ENCODE measurements around the gene RING1.

The RING1 gene

GRCh38 chr6:33193619-33194018 is 14.7 kb upstream of the RING1 start:
- DNase-seq: no peak

DNA sequence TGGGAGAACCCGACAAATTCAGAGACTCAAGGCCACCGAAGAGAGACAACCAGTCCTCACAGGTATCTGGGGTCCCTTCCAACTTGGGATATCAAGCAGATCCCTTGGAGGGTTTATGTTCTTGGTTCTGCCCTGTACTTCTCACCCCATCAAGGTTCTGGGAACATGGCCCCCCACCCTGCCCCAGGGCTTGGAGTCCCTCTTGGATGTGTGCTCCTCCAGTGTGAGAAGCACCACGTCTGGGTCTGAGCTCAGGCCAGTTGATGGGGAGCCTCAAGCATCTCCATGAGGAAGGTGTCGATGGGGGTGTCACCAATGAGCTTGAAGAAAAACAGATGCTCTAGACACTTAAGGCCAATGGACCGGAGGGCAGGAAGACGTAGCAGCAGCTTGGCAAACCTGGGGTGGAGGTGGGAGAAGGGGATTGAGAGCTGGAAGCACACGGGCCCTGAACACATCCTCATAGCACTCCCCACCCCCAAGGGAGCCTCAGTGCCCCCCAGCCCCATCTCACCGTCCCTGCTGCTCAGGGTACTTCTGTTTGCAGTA is 13.8 kb upstream of the RING1 start:
- no peak for DNase-seq

GRCh38 chr6:33195304-33196165 is 12.8 kb upstream of the RING1 start:
- no peak for DNase-seq

GRCh38 chr6:33197431-33198048 is 10.8 kb upstream of the RING1 start:
- DNase-seq: peak; percentile 28

DNA sequence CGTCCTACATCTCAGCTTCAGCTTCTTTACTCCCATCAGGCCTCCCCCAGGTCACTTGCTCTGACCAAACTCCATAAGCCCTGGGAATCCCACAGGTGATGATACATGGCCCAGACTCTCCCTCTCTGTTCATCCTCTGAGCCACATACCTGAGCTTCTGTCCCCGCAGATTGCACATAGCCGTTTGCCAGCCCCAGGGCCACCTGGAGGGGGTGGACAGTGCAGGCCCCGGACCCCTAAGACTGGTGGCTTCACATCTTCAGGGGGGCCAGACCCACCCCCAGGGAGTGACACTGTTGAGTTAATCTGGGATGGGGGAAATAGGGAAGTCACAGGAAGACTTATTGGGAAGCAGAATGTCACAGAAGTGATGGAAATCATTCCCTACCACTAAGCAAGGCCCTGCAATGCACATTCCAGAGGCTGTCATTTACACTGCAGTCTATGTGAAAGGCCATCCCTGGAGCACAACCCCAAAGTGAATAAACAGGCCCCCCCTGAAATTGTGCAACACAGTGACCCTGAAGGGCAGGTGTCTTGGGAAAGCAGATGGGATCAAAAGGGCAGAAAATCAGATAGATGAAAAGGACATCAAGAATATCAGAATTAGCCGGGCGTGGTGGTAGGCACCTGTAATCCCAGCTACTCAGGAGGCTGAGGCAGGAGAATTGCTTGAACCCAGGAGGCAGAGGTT is 10.0 kb upstream of the RING1 start:
- DNase-seq: no peak

- DNase-seq: no peak
Observed at GRCh38 chr6:33198853-33199436, 9.4 kb upstream of the RING1 start.

DNA sequence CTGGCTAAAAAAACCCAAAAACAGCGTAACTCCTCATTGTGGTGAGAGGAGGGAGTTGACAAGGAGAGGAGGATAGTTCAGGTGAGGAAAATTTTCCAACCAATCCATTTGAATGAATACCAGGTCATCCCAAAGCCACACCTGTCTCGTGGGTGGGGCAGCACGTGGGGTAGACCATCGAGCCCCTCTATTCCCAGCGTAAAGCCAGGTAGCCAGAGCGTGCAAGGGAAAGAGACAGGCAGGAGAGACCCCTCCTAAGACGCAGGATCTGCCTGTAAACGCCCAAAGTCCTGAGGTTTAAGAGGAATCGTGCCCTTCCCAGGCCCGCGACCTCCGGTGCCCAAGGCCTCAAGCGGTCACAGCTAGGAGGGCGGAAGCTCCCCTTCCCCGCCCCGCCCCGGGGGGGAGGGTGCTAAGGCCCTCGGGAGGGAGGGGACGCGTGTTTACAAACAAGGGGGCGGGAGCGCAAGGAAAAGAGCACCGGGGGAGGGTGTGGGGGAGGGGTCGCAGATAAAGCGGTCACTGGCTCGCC is 8.5 kb upstream of the RING1 start:
- DNase-seq: peak; percentile 84

GRCh38 chr6:33200219-33201146 is 7.8 kb upstream of the RING1 start, which contains the start of the genes RXRB and SLC39A7:
TSS of gene RXRB (minus strand) at chr6:33200665. CDS start at chr6:33200476, 189 bp downstream.
TSS of gene SLC39A7 (plus strand) at chr6:33200867. CDS start at chr6:33201246, 379 bp downstream.
- peak; percentile 99 for DNase-seq

GRCh38 chr6:33201147-33201545 is 7.2 kb upstream of the RING1 start:
- DNase-seq: no peak

GRCh38 chr6:33201935-33202334 is 6.4 kb upstream of the RING1 start:
- DNase-seq: no peak

DNA sequence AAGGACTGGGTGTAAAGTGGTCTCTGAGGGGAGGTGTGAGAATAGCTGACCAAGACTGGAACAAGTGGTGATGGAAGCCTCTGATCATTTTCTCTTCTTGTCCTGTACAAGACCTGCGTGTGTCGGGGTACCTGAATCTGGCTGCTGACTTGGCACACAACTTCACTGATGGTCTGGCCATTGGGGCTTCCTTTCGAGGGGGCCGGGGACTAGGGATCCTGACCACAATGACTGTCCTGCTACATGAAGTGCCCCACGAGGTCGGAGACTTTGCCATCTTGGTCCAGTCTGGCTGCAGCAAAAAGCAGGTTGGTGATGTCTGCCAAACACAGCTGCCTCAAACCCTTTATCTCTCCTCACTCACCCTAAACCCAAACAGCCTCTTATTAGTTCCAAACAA is 5.5 kb upstream of the RING1 start:
- DNase-seq: no peak

DNA sequence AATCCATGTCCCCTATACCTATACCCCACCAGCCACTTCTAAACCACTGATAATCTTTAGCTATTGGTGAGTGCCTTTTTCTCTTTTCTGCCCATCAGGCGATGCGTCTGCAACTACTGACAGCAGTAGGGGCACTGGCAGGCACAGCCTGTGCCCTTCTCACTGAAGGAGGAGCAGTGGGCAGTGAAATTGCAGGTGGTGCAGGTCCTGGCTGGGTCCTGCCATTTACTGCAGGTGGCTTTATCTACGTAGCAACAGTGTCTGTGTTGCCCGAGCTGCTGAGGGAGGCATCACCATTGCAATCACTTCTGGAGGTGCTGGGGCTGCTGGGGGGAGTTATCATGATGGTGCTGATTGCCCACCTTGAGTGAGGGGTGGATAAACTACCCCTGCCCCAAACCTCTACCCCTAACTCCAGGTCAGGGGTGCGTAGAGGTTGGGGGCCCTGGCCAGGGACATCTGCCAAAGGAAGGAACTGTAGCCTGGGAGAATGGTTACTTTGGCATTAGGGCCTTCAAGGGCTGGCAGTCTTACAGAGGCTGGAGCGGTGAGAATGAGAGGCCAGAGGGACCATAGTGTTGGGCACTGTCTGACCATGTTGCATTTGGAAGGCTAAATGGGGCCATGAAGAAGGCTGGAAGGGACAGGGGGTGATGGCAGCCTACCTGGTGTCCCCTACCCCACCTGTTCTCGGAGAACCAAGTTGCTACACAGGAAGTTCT is 4.7 kb upstream of the RING1 start:
- DNase-seq: no peak

DNA sequence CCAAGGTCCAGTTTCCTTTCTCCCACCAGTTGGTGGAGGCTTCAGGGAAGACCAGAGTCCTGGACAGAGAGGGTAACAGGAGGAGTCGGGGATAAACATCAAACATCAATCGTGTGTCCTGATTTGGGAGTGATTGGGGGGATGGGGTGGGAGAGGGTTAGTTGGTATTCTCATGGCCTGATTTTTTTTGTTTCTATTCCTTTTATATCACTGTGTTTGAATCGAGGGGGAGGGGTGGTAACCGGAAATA is 4.2 kb upstream of the RING1 start:
- DNase-seq: no peak

DNA sequence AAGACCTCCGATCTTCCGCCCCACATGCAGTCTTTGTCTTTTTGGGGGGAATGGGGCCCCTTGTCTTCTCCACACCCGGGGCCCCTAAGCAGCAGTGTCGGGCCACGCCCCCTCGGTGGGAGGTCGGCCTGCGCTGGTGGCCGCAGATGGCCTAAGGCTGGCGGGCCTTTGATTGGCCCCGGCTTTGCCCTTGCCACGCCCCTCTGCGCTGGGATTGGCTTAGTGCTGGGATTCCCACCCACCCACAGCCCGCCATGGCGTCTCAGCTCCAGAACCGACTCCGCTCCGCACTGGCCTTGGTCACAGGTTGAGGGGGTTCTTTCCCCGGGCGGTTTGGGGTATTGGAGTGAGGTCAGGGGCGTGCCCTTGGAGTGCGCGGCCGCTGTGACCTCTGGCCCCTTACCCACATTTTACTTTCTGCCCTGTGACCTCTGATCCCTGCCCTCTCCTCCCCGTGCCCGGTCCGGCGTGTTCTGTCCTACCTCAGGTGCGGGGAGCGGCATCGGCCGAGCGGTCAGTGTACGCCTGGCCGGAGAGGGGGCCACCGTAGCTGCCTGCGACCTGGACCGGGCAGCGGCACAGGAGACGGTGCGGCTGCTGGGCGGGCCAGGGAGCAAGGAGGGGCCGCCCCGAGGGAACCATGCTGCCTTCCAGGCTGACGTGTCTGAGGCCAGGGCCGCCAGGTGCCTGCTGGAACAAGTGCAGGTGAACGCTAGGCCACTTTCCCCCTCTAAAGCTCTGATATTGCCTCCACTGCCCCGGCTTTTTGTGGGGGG is 3.7 kb upstream of the RING1 start, which contains the start of gene HSD17B8:
HSD17B8 (plus strand) TSS at position 241 of the 776 bp plus-strand sequence; CDS start at position 255, 14 bp downstream.
- peak; percentile 95 for DNase-seq

- peak; percentile 74 for DNase-seq
Observed at GRCh38 chr6:33205191-33206026, 2.9 kb upstream of the RING1 start.

GRCh38 chr6:33206027-33206863 is 2.1 kb upstream of the RING1 start:
- DNase-seq: no peak

DNA sequence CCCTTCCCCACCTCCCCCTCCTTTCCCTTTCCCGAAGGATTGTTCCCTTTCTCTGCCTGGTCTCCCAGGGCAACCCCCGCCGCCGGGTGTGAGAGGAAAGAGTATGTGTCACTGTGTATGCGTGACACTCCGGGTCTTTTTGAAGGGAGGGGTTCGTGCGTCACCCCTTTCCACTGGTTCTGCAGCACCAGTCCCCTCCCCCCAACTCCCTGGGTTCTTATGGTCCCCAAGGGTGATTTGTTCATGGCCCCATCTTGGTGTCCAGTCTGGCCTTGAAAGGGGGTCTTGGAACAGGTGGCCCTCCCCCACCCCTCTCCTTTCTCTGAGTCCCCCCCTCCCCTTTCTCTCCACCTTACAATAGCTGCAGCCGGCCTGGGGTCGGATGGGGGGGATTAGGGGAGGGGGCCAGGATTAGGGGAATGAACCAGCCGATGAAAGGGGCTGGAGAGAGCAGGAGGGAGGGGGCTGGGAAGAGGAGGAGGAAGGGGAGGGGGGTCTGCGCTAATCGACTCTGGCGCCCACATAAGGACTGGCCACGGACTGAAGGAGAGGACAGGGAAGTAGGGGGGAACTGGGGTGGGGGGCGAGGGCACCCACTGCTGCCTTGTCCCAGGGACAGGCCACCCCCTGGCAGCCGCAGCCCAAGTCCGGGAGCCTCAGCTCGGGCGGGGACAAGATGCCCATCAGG is 1.3 kb upstream of the RING1 start:
- no peak for DNase-seq
